Liver (tissue), 9 donors: ENCODE results near the gene PDE2A. TPM values are rescaled to one million over a fixed set of nuclear protein-coding genes. Genes with fewer than 3 reads are reported as not detected.

Experiments
- DNase-seq: peaks from one replicate; pipeline ENCODE4 v3.0.0-alpha.2; 2017; ENCODE audit warnings: low spot score
- H3K27ac ChIP-seq, 2 donors: one replicate each; pipeline ENCODE4 v1.7.0; 2013; ENCODE audit warnings: inconsistent platforms in 2 of 2, low read length in 2 of 2, control low read depth in 1 of 2, low read depth in 1 of 2, mild to moderate bottlenecking in 1 of 2
- H3K27me3 ChIP-seq, 4 donors: one replicate each; pipeline versions ENCODE4 v1.6.1 to v1.7.0; 2013; ENCODE audit warnings: low read length in 3 of 4, inconsistent platforms in 1 of 4, mild to moderate bottlenecking in 1 of 4, moderate library complexity in 1 of 4; ENCODE audit not compliant: control insufficient read depth in 4 of 4, insufficient read depth in 4 of 4
- H3K36me3 ChIP-seq, 4 donors: one replicate each; pipeline versions ENCODE4 v1.6.1 to v1.7.0; 2013; ENCODE audit warnings: low read length in 3 of 4, mild to moderate bottlenecking in 3 of 4, low read depth in 1 of 4, moderate library complexity in 1 of 4; ENCODE audit not compliant: control insufficient read depth in 4 of 4, insufficient read depth in 3 of 4
- H3K4me1 ChIP-seq, 4 donors: one replicate each; pipeline versions ENCODE4 v1.6.1 to v1.7.0; 2013; ENCODE audit warnings: low read length in 3 of 4, mild to moderate bottlenecking in 3 of 4, moderate library complexity in 1 of 4; ENCODE audit not compliant: control insufficient read depth in 4 of 4, insufficient read depth in 4 of 4
- H3K4me3 ChIP-seq, 3 donors: one replicate each; pipeline versions ENCODE4 v1.6.1 to v1.7.0; 2013; ENCODE audit warnings: low read length in 3 of 3, control low read depth in 1 of 3, low read depth in 1 of 3, mild to moderate bottlenecking in 1 of 3
- H3K9ac ChIP-seq, 2 donors: one replicate each; pipeline ENCODE4 v1.7.0; 2013; ENCODE audit warnings: low read length in 2 of 2, mild to moderate bottlenecking in 2 of 2, moderate library complexity in 2 of 2, control low read depth in 1 of 2, low read depth in 1 of 2
- H3K9me3 ChIP-seq, 4 donors: one replicate each; pipeline versions ENCODE4 v1.6.1 to v1.7.0; 2013; ENCODE audit warnings: low read length in 3 of 4; ENCODE audit not compliant: control insufficient read depth in 4 of 4
- FOXA1 ChIP-seq: IDR thresholded peaks from 2 replicates; pipeline ENCODE4 v1.6.1; 2016; ENCODE audit warnings: antibody characterized with exemption
- FOXA2 ChIP-seq: IDR thresholded peaks from 2 replicates; pipeline ENCODE4 v1.6.1; 2016; ENCODE audit warnings: antibody characterized with exemption
- GABPA ChIP-seq, 2 donors: IDR thresholded peaks in 1 of 2; conservative IDR thresholded peaks in 1 of 2; 2 replicates each; pipeline ENCODE4 v1.6.1; 2016; ENCODE audit warnings: antibody characterized with exemption in 2 of 2, mild to moderate bottlenecking in 1 of 2, moderate library complexity in 1 of 2
- HNF4A ChIP-seq, 2 donors: conservative IDR thresholded peaks; 2 replicates each; pipeline ENCODE4 v1.6.1; 2016; ENCODE audit warnings: antibody characterized with exemption in 2 of 2, mild to moderate bottlenecking in 2 of 2
- HNF4G ChIP-seq: IDR thresholded peaks from 2 replicates; pipeline ENCODE4 v1.6.1; 2016; ENCODE audit warnings: antibody characterized with exemption
- JUND ChIP-seq, 2 donors: IDR thresholded peaks; 2 replicates each; pipeline ENCODE4 v1.6.1; 2016; ENCODE audit warnings: antibody characterized with exemption in 2 of 2
- NR2F2 ChIP-seq: IDR thresholded peaks from 2 replicates; pipeline ENCODE4 v1.6.1; 2016; ENCODE audit warnings: antibody characterized with exemption
- RAD21 ChIP-seq, 2 donors: IDR thresholded peaks; 2 replicates each; pipeline ENCODE4 v1.6.1; 2016; ENCODE audit warnings: antibody characterized with exemption in 2 of 2, mild to moderate bottlenecking in 2 of 2
- RXRA ChIP-seq, 2 donors: IDR thresholded peaks; 2 replicates each; pipeline ENCODE4 v1.6.1; 2017 to 2018; ENCODE audit warnings: antibody characterized with exemption in 2 of 2, mild to moderate bottlenecking in 1 of 2
- SP1 ChIP-seq: IDR thresholded peaks from 2 replicates; pipeline ENCODE4 v1.6.1; 2018; ENCODE audit warnings: antibody characterized with exemption, mild to moderate bottlenecking
- TAF1 ChIP-seq: conservative IDR thresholded peaks from 2 replicates; pipeline ENCODE4 v1.6.1; 2016; ENCODE audit warnings: antibody characterized with exemption, mild to moderate bottlenecking
- YY1 ChIP-seq: IDR thresholded peaks from 2 replicates; pipeline ENCODE4 v1.6.1; 2016; ENCODE audit warnings: antibody characterized with exemption, mild to moderate bottlenecking
- WGBS: extraction: QIAGEN DNeasy Blood & Tissue Kit; methylation state at CpG from one replicate; pipeline ENCODE4 v1.1.7; 2013; 5-methylcytosine and 5-hydroxymethylcytosine counted together
- polyA plus RNA-seq, 2 donors: library from polyadenylated mRNA; stranded (reverse) in 1 of 2; unstranded in 1 of 2; fragments of 200-250 nt in 1 of 2; fragments of >200 nt in 1 of 2; fragmentation: Nextera tagmentation in 1 of 2; extraction: Ambion mirVana in 1 of 2; gene quantifications; one replicate each; pipeline versions ENCODE4 v1.2.1 to v1.2.3, GENCODE V29; 2013 to 2015
- total RNA-seq, 2 donors: library from RNA; depleted of rRNA; stranded (reverse); fragments of >200 nt; gene quantifications; one replicate each; pipeline ENCODE4 v1.2.3, GENCODE V29; 2014
- TF ChIP-seq, protein P1 (sequence below): IDR thresholded peaks from 2 replicates; pipeline ENCODE4 v1.6.1; 2016; ENCODE audit warnings: antibody characterized with exemption
- TF ChIP-seq, protein P2 (sequence below): fragments of 150-350 bp; IDR thresholded peaks from 2 replicates; pipeline ENCODE4 v1.5.1; 2017; ENCODE audit warnings: improper control_type of control experiment, low read depth, low read length; ENCODE audit not compliant: missing input control
- TF ChIP-seq, protein P3 (sequence below): IDR thresholded peaks from 2 replicates; pipeline ENCODE4 v1.6.1; 2016; ENCODE audit warnings: antibody characterized with exemption
- TF ChIP-seq, protein P4 (sequence below): IDR thresholded peaks from 2 replicates; pipeline ENCODE4 v1.6.1; 2016; ENCODE audit warnings: antibody characterized with exemption, mild to moderate bottlenecking
- TF ChIP-seq, protein P5 (sequence below): IDR thresholded peaks from 2 replicates; pipeline ENCODE4 v1.6.1; 2016; ENCODE audit warnings: antibody characterized with exemption
- donor health status: healthy.
- donor health status: healthy.
- donor health status: healthy.
- donor health status: healthy.
- donor health status: healthy.

Gene PDE2A
- total and polyA plus RNA-seq, 4 donors, result 4.3 to 32.8 (median 12.9) TPM

DNA sequence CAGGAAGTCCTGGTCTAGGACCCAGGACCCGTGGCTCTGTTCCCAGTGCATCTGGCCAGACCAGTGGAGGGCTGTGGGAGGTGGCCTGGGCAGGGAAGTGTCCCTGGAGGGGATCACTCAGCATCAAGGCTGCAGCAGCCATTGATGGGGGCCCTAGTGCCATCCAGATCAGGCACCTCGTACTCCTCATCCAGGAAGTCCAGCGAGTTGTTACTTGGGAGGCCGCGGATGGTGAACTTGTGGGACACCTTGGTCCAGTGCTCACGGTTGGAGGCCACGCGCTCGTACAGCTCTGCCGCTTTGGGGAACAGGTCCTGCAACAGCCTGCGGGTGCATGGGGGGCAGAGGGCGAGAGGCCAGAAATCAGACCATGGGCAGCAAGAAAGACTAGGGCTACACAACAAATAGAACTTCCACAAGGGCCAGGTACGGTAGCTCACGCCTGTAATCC is 96.9 kb downstream of the PDE2A start:
- no peak overlapping the region for H3K27ac ChIP-seq
- no peaks in the 10 kb centered on the region for H3K36me3 ChIP-seq
- no peaks in the 10 kb centered on the region for H3K9me3 ChIP-seq
- 87% methylated on average over 14 of the region's 14 CpGs for WGBS
- no peaks in the 10 kb centered on the region for H3K27me3 ChIP-seq
- no peak overlapping the region for H3K4me3 ChIP-seq
- peaks cover 0 to 3% (median 0%) of the 10 kb centered on the region in 4 donors for H3K4me1 ChIP-seq
- TF ChIP-seq TAF1, result no peak
- TF ChIP-seq, protein P1, sequence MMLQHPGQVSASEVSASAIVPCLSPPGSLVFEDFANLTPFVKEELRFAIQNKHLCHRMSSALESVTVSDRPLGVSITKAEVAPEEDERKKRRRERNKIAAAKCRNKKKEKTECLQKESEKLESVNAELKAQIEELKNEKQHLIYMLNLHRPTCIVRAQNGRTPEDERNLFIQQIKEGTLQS, result no peak
- TF ChIP-seq SP1, result no peak
- no peak for TF ChIP-seq FOXA2
- TF ChIP-seq, protein P2, sequence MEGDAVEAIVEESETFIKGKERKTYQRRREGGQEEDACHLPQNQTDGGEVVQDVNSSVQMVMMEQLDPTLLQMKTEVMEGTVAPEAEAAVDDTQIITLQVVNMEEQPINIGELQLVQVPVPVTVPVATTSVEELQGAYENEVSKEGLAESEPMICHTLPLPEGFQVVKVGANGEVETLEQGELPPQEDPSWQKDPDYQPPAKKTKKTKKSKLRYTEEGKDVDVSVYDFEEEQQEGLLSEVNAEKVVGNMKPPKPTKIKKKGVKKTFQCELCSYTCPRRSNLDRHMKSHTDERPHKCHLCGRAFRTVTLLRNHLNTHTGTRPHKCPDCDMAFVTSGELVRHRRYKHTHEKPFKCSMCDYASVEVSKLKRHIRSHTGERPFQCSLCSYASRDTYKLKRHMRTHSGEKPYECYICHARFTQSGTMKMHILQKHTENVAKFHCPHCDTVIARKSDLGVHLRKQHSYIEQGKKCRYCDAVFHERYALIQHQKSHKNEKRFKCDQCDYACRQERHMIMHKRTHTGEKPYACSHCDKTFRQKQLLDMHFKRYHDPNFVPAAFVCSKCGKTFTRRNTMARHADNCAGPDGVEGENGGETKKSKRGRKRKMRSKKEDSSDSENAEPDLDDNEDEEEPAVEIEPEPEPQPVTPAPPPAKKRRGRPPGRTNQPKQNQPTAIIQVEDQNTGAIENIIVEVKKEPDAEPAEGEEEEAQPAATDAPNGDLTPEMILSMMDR, result no peak
- no peak for TF ChIP-seq RAD21 (IDR thresholded peaks at IDR 0.05)
- TF ChIP-seq JUND (IDR thresholded peaks at IDR 0.05), result no peak
- TF ChIP-seq, protein P3, sequence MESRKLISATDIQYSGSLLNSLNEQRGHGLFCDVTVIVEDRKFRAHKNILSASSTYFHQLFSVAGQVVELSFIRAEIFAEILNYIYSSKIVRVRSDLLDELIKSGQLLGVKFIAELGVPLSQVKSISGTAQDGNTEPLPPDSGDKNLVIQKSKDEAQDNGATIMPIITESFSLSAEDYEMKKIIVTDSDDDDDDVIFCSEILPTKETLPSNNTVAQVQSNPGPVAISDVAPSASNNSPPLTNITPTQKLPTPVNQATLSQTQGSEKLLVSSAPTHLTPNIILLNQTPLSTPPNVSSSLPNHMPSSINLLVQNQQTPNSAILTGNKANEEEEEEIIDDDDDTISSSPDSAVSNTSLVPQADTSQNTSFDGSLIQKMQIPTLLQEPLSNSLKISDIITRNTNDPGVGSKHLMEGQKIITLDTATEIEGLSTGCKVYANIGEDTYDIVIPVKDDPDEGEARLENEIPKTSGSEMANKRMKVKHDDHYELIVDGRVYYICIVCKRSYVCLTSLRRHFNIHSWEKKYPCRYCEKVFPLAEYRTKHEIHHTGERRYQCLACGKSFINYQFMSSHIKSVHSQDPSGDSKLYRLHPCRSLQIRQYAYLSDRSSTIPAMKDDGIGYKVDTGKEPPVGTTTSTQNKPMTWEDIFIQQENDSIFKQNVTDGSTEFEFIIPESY, result no peak
- TF ChIP-seq HNF4G, result no peak
- TF ChIP-seq NR2F2, result no peak
- no peak for TF ChIP-seq HNF4A (conservative IDR thresholded peaks at IDR 0.05)
- no peak for TF ChIP-seq GABPA (IDR thresholded peaks at IDR 0.05 in 1 of 2, conservative IDR thresholded peaks at IDR 0.05 in 1 of 2)
- TF ChIP-seq FOXA1, result no peak
- no peak for TF ChIP-seq RXRA (IDR thresholded peaks at IDR 0.05)
- no peak for TF ChIP-seq YY1
- no peak for DNase-seq
- no peak overlapping the region for H3K9ac ChIP-seq

DNA sequence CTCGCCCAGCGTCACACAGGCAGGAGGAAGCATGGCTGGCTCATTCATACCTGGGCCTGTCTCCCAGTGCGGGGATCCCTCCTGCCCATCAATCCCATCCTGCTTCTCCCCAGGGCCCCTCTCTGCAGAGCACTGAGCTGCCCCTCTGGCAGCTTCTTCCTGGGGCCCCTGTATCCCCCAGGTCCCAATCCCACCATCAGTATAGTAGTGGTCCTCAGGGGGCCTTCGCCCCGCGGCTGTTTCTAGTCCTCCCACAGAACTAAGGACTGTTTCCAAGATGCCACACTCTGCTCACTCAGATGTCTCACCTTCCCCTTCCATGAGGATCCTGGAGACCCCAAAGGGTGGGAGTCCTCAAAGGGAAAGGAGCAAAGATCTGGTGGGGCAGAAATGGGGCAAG is 97.6 kb downstream of the PDE2A start:
- 95% methylated on average over 6 of the region's 6 CpGs for WGBS
- H3K9me3 ChIP-seq, result no peaks in the 10 kb centered on the region
- H3K4me3 ChIP-seq, result no peak overlapping the region
- TF ChIP-seq NR2F2, result no peak
- TF ChIP-seq, protein P3, result no peak
- TF ChIP-seq, protein P2, result no peak
- TF ChIP-seq RXRA (IDR thresholded peaks at IDR 0.05), result no peak
- TF ChIP-seq, protein P4, sequence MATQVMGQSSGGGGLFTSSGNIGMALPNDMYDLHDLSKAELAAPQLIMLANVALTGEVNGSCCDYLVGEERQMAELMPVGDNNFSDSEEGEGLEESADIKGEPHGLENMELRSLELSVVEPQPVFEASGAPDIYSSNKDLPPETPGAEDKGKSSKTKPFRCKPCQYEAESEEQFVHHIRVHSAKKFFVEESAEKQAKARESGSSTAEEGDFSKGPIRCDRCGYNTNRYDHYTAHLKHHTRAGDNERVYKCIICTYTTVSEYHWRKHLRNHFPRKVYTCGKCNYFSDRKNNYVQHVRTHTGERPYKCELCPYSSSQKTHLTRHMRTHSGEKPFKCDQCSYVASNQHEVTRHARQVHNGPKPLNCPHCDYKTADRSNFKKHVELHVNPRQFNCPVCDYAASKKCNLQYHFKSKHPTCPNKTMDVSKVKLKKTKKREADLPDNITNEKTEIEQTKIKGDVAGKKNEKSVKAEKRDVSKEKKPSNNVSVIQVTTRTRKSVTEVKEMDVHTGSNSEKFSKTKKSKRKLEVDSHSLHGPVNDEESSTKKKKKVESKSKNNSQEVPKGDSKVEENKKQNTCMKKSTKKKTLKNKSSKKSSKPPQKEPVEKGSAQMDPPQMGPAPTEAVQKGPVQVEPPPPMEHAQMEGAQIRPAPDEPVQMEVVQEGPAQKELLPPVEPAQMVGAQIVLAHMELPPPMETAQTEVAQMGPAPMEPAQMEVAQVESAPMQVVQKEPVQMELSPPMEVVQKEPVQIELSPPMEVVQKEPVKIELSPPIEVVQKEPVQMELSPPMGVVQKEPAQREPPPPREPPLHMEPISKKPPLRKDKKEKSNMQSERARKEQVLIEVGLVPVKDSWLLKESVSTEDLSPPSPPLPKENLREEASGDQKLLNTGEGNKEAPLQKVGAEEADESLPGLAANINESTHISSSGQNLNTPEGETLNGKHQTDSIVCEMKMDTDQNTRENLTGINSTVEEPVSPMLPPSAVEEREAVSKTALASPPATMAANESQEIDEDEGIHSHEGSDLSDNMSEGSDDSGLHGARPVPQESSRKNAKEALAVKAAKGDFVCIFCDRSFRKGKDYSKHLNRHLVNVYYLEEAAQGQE, result no peak
- TF ChIP-seq, protein P1, result no peak
- TF ChIP-seq, protein P5, sequence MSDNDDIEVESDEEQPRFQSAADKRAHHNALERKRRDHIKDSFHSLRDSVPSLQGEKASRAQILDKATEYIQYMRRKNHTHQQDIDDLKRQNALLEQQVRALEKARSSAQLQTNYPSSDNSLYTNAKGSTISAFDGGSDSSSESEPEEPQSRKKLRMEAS, result no peak
- no peak for TF ChIP-seq YY1
- no peak for TF ChIP-seq HNF4A (conservative IDR thresholded peaks at IDR 0.05)
- no peak for TF ChIP-seq GABPA (IDR thresholded peaks at IDR 0.05 in 1 of 2, conservative IDR thresholded peaks at IDR 0.05 in 1 of 2)
- TF ChIP-seq HNF4G, result no peak
- DNase-seq, result no peak
- H3K4me1 ChIP-seq, result peaks cover 0 to 3% (median 0%) of the 10 kb centered on the region in 4 donors
- H3K9ac ChIP-seq, result no peak overlapping the region
- H3K27me3 ChIP-seq, result no peaks in the 10 kb centered on the region
- no peaks in the 10 kb centered on the region for H3K36me3 ChIP-seq
- H3K27ac ChIP-seq, result no peak overlapping the region
